Peyer's patch (tissue), 4 donors: ENCODE data around the gene TLR8.

Source experiments
- CTCF ChIP-seq, 6 experiments: fragments of 450-650 bp in 4 of 6; fragments of 200-600 bp in 2 of 6; sonication (generic) in 1 of 6; IDR thresholded peaks; one replicate each; pipeline ENCODE4 v1.5.1; 2017 to 2019; ENCODE audit warnings: antibody characterized with exemption in 6 of 6, mild to moderate bottlenecking in 3 of 6, moderate library complexity in 1 of 6
- POLR2A ChIP-seq, 2 donors: fragments of 450-650 bp; IDR thresholded peaks; one replicate each; pipeline ENCODE4 v1.5.1; 2017; ENCODE audit warnings: antibody characterized with exemption in 2 of 2, mild to moderate bottlenecking in 2 of 2, moderate library complexity in 2 of 2

DNA sequence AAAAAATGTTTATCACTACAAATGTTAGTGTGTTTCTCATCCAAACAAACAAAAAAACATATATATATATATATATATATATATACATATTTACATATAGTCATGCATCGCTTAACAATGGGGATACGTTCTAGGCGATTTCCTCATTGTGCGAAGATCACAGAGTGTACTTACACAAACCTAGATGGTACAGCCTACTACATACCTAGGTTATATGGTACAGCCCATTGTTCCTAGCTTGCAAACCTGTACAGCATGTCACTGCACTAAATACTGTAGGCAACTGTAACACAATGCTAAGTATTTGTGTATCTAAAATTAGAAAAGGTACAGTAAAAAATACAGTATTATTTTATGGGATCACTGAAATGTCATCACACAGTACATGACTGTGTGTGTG lies 52.0 kb downstream of the TLR8 start:
- no peak for TF ChIP-seq POLR2A (IDR thresholded peaks at IDR 0.05)
- TF ChIP-seq CTCF (IDR thresholded peaks at IDR 0.05) = no peak
